Activated CD4-positive, alpha-beta T cell treated with anti-CD3 and anti-CD28 coated beads, Interleukin-2, amount 10 ng/mL, durations not matched to agents 7 days and 5 days (primary cell): ENCODE data around the gene TMEM225B. TPM values are rescaled to one million over a fixed set of nuclear protein-coding genes. Genes with fewer than 3 reads are reported as not detected.
A peak's percentile ranks its signal among the peaks of the same experiment; 100 is the strongest.

Source experiments
- CTCF ChIA-PET: fragments of 350-600 bp; sonication (Branson Sonifier 250); formaldehyde crosslinking; loops from one replicate; lab custom pipeline; 2021; ENCODE audit warnings: antibody characterized with exemption; lab: Charles Lee
- POLR2A ChIA-PET: fragments of 350-600 bp; sonication (Branson Sonifier 250); formaldehyde crosslinking; loops from one replicate; lab custom pipeline; 2021; ENCODE audit warnings: antibody characterized with exemption; lab: Charles Lee
- DNase-seq: peaks from one replicate; pipeline ENCODE4 v3.0.0-alpha.2; 2020
- H3K27ac Mint-ChIP-seq: one replicate; pipeline ENCODE4 v1.8.0; 2021; ENCODE audit warnings: mild to moderate bottlenecking, moderate library complexity, mixed read lengths
- H3K27me3 Mint-ChIP-seq: one replicate; pipeline ENCODE4 v1.8.0; 2021; ENCODE audit warnings: mixed read lengths
- H3K36me3 Mint-ChIP-seq: one replicate; pipeline ENCODE4 v1.8.0; 2021; ENCODE audit warnings: low read depth, mixed read lengths
- H3K4me1 Mint-ChIP-seq: one replicate; pipeline ENCODE4 v1.8.0; 2021; ENCODE audit warnings: mixed read lengths
- H3K4me3 Mint-ChIP-seq: one replicate; pipeline ENCODE4 v1.8.0; 2021; ENCODE audit warnings: mild to moderate bottlenecking, moderate library complexity, mixed read lengths
- H3K9me3 Mint-ChIP-seq: one replicate; pipeline ENCODE4 v1.8.0; 2021; ENCODE audit warnings: mixed read lengths
- total RNA-seq, 2 experiments: library from RNA; stranded (reverse); gene quantifications; one replicate each; pipeline ENCODE4 v1.2.3, GENCODE V29; 2021

The TMEM225B gene
- total RNA-seq, 2 experiments from 2014 or later: 1.2 to 1.3 TPM

GRCh38 chr7:99588868-99589267 is 9.2 kb upstream of the TMEM225B start:
- H3K27me3 Mint-ChIP-seq: no peaks in the 10 kb centered on the region
- H3K9me3 Mint-ChIP-seq: no peaks in the 10 kb centered on the region
- DNase-seq: no peak
- no peaks in the 10 kb centered on the region for H3K36me3 Mint-ChIP-seq
- ChIA-PET POLR2A (no interaction called here), CTCF (no interaction called here)
- no peak overlapping the region for H3K4me3 Mint-ChIP-seq
- no peaks in the 10 kb centered on the region for H3K4me1 Mint-ChIP-seq
- no peak overlapping the region for H3K27ac Mint-ChIP-seq

- no peak for DNase-seq
- Mint-ChIP-seq H3K4me1 (no peaks in the 10 kb centered on the region), H3K4me3 (no peak overlapping the region), H3K27me3 (no peaks in the 10 kb centered on the region), H3K36me3 (no peaks in the 10 kb centered on the region), H3K27ac (no peak overlapping the region), H3K9me3 (no peaks in the 10 kb centered on the region)
- CTCF ChIA-PET: no interaction called here
- POLR2A ChIA-PET: no interaction called here
These were observed 2.9 kb upstream of the TMEM225B start for GRCh38 chr7:99594948-99595745.

- Mint-ChIP-seq H3K27me3 (no peaks in the 10 kb centered on the region), H3K4me3 (no peak overlapping the region), H3K36me3 (no peaks in the 10 kb centered on the region), H3K4me1 (peaks cover 1% of the 10 kb centered on the region), H3K27ac (no peak overlapping the region), H3K9me3 (no peaks in the 10 kb centered on the region)
- DNase-seq: no peak
- ChIA-PET CTCF (no interaction called here), POLR2A (no interaction called here)
These were observed 1.6 kb upstream of the TMEM225B start for GRCh38 chr7:99596408-99596955.

DNA sequence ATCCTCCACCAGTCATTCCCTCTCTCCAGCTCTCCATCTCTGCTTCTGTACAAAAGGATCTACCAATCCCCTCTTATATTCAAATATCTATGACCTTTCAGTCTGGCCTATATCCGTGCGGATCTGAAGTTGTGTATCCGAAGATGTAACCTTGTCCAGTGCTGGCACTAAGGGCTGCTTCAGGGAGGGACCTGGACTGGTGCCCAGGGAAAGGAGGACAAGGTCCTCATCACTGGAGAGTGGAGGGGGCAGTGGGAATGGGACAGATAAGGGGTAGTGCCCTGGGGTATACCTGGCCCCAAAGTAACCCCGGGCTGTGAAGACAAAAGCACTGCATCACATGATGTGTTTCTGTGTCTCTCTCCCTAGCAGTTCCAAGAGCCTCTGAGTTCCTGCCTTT is 1.8 kb downstream of the TMEM225B start:
- CTCF ChIA-PET: no interaction called here
- POLR2A ChIA-PET: no interaction called here
- H3K9me3 Mint-ChIP-seq: no peaks in the 10 kb centered on the region

GRCh38 chr7:99601656-99602310 is 3.7 kb downstream of the TMEM225B start:
- Mint-ChIP-seq H3K27ac (no peak overlapping the region), H3K4me3 (no peak overlapping the region), H3K9me3 (no peaks in the 10 kb centered on the region), H3K4me1 (peaks cover 6% of the 10 kb centered on the region), H3K36me3 (no peaks in the 10 kb centered on the region), H3K27me3 (no peaks in the 10 kb centered on the region)
- ChIA-PET POLR2A (no interaction called here), CTCF (no interaction called here)
- DNase-seq: no peak

More for the DNA sequence above, 1.8 kb downstream of the TMEM225B start:
- no peak for DNase-seq
- Mint-ChIP-seq H3K4me1 (peaks cover 6% of the 10 kb centered on the region), H3K36me3 (no peaks in the 10 kb centered on the region), H3K27ac (no peak overlapping the region), H3K27me3 (no peaks in the 10 kb centered on the region), H3K4me3 (no peak overlapping the region)

DNA sequence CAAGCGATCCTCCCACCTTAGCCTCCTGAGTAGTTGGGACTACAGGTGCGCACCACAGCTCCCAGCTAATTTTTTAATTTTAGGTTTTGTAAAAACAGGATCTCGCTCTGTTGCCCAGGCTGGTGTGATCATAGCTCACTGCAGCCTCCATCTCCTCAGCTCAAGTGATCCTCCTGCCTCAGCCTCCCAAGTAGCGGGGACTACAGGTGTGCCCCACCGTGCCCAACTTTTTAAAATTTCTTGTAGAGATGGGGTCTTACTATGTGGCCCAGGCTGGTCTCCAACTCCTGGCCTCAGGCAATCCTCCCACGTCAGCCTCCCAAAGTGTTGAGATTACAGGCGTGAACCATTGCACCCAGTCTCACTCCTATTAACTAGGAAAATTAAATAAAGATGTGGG is 7.5 kb downstream of the TMEM225B start:
- Mint-ChIP-seq H3K4me3 (no peak overlapping the region), H3K9me3 (no peaks in the 10 kb centered on the region), H3K27ac (no peak overlapping the region), H3K4me1 (peaks cover 6% of the 10 kb centered on the region), H3K36me3 (no peaks in the 10 kb centered on the region), H3K27me3 (no peaks in the 10 kb centered on the region)
- DNase-seq: no peak
- POLR2A ChIA-PET: no interaction called here
- CTCF ChIA-PET: no interaction called here

GRCh38 chr7:99606531-99606930 is 8.5 kb downstream of the TMEM225B start:
- H3K9me3 Mint-ChIP-seq: no peaks in the 10 kb centered on the region
- no peaks in the 10 kb centered on the region for H3K36me3 Mint-ChIP-seq
- CTCF ChIA-PET: interaction anchor here (0.7 kb wide), 1 partner anchor 1269 kb away, joined by 3 read pairs; the partner anchor contains the start of gene SRRT

DNA sequence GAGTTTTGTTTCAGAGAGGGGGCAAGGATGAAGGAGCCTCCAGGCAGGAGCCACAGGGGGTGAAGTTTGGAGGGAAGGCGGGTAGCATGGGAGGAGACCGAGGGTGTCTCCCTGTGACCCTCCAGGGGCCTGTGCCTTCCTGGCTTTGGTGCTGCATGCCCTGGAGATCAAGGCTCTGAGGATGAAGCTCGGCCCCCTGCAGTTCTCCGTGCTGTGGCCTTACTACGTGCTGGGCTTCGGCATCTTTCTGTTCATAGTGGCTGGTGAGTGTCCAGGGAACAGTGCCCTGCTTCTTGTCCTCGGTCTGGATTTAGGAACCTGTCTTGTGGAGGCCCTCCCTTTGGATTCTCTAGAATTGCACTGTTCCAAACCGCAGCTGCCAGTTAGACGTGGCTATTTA is 9.5 kb downstream of the TMEM225B start:
- CTCF ChIA-PET: interaction anchor here (1.6 kb wide), 1 partner anchor 9 kb away, joined by 3 read pairs; the partner anchor contains the start of gene ZSCAN25
- Mint-ChIP-seq H3K4me3 (no peak overlapping the region), H3K27ac (no peak overlapping the region), H3K27me3 (no peaks in the 10 kb centered on the region), H3K9me3 (no peaks in the 10 kb centered on the region), H3K4me1 (peaks cover 5% of the 10 kb centered on the region), H3K36me3 (no peaks in the 10 kb centered on the region)
- no peak for DNase-seq
- POLR2A ChIA-PET: no interaction called here

More at GRCh38 chr7:99606531-99606930, 8.5 kb downstream of the TMEM225B start:
- POLR2A ChIA-PET: no interaction called here
- no peak overlapping the region for H3K27ac Mint-ChIP-seq
- no peak for DNase-seq
- H3K4me3 Mint-ChIP-seq: no peak overlapping the region
- H3K27me3 Mint-ChIP-seq: no peaks in the 10 kb centered on the region
- H3K4me1 Mint-ChIP-seq: peaks cover 5% of the 10 kb centered on the region

DNA sequence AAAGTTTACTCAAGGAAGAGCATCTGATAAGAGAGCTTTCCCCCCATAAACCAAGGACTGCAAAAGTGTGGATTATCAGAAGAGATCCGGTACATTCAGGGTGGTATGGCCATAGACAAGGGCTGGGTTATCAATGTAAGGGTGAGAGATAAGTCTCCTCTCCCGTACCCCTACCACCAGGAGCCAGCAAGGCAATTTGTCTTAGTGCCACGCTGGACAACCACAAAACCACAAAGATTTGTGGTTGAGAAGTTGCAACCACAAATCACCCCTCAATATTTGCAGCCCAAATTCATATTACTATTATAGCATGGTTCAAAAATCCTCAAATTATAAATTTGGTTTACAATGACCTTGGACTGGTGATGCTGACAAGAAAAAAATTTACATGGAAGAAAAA is 16.4 kb downstream of the TMEM225B start:
- ChIA-PET CTCF (interaction anchor here (1.6 kb wide), 1 partner anchor 10 kb away, joined by 3 read pairs; no protein-coding TSS in a partner anchor), POLR2A (no interaction called here)
- DNase-seq: no peak
- Mint-ChIP-seq H3K27me3 (peaks cover 5% of the 10 kb centered on the region), H3K4me3 (no peak overlapping the region), H3K36me3 (peaks cover 19% of the 10 kb centered on the region), H3K27ac (no peak overlapping the region), H3K9me3 (peaks cover 9% of the 10 kb centered on the region), H3K4me1 (peaks cover 48% of the 10 kb centered on the region)

- Mint-ChIP-seq H3K9me3 (peaks cover 9% of the 10 kb centered on the region), H3K4me3 (peak overlapping the region; percentile 98), H3K4me1 (peaks cover 55% of the 10 kb centered on the region), H3K36me3 (peaks cover 33% of the 10 kb centered on the region), H3K27me3 (peaks cover 5% of the 10 kb centered on the region), H3K27ac (peak overlapping the region; percentile 94)
- ChIA-PET POLR2A (no interaction called here), CTCF (interaction anchor here (1.2 to 1.8 kb wide), 2 partner anchors 8 to 18 kb away, joined by 3 to 6 read pairs; partner anchors contain the start of gene TMEM225B)
- no peak for DNase-seq
These were observed 17.9 kb downstream of the TMEM225B start for GRCh38 chr7:99615989-99616358.

DNA sequence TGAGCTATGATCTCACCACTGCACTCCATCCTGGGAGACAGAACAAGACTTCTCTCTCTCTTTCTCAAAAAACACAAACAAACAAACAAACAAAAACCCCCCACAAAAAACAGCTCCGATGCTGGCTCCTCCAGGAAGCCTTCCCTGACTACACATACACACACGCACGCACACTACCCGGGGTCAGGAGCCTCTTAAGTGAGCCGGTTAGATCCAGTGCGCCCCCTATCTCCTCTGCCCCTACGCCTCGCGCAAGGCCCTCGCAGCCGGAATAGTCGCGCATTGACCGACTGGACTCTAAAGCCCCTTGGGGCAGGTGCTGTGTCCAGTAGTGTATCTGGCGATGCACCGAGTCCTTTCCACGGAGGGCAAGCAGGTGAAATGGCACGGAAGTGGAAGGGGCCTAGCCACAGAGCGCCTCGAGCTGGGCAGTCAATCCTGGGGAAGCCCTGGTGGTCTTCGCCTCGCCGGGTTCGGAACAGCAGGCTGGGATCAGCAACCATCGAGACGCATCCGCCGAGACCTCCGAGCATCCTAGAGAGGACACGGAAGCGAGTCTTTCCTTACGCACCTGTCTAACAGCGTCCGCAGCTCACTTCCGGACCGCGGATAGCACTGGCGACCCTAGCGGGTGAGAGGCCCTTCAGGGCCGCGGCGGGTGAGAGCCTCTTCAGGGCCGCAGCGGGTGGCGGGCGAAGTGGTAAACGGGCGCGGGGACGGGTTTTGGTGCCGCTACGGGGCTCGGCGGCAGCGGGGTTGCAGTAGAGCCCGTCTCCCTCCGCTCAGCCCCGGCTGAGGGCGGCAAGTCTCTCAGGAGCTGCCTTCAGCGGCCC is 18.5 kb downstream of the TMEM225B start, which contains the start of gene ZSCAN25:
ZSCAN25 (plus strand) TSS at position 588 of the 833 bp plus-strand sequence. CDS start 2,661 bp downstream, outside the sequence.
- DNase-seq: peak; percentile 87
- peak within 1 kb of the TSS; percentile 94 for H3K27ac Mint-ChIP-seq
- CTCF ChIA-PET: interaction anchor here (0.8 to 1.8 kb wide), 5 partner anchors 9 to 18 kb away, joined by 3 to 6 read pairs (median 3); partner anchors contain the start of gene TMEM225B
- peaks cover 39% of the 10 kb centered on the region for H3K36me3 Mint-ChIP-seq
- peaks cover 59% of the 10 kb centered on the region for H3K4me1 Mint-ChIP-seq
- peaks cover 9% of the 10 kb centered on the region for H3K9me3 Mint-ChIP-seq
- POLR2A ChIA-PET: no interaction called here
- H3K27me3 Mint-ChIP-seq: peaks cover 5% of the 10 kb centered on the region
- peak within 1 kb of the TSS; percentile 98 for H3K4me3 Mint-ChIP-seq

GRCh38 chr7:99617192-99617781 is 19.2 kb downstream of the TMEM225B start:
- no peak for DNase-seq
- H3K27ac Mint-ChIP-seq: peak overlapping the region; percentile 94
- POLR2A ChIA-PET: no interaction called here
- H3K4me3 Mint-ChIP-seq: peak overlapping the region; percentile 98
- peaks cover 63% of the 10 kb centered on the region for H3K4me1 Mint-ChIP-seq
- H3K36me3 Mint-ChIP-seq: peaks cover 42% of the 10 kb centered on the region
- CTCF ChIA-PET: interaction anchor here (0.8 to 1.8 kb wide), 4 partner anchors 9 to 19 kb away, joined by 3 to 6 read pairs (median 4); partner anchors contain the start of gene TMEM225B
- H3K9me3 Mint-ChIP-seq: peaks cover 9% of the 10 kb centered on the region
- H3K27me3 Mint-ChIP-seq: peaks cover 5% of the 10 kb centered on the region
